Sigmoid colon (tissue), 4 donors: ENCODE results near the gene PEAK1.

ENCODE experiments used
- POLR2A ChIP-seq, 2 donors: fragments of 450-650 bp; IDR thresholded peaks; one replicate each; pipeline ENCODE4 v1.6.1; 2016; ENCODE audit warnings: antibody characterized with exemption in 2 of 2, mild to moderate bottlenecking in 2 of 2, moderate library complexity in 2 of 2
- POLR2AphosphoS5 ChIP-seq, 4 donors: sonication (generic); formaldehyde crosslinking; IDR thresholded peaks; one replicate each; pipeline ENCODE4 v1.6.1; 2017; ENCODE audit warnings: antibody characterized with exemption in 4 of 4
- TF ChIP-seq, protein P1 (sequence below), 4 experiments: fragments of 450-650 bp in 3 of 4; fragments of 200-600 bp in 1 of 4; IDR thresholded peaks; one replicate each; pipeline ENCODE4 v1.5.1; 2016 to 2019; ENCODE audit warnings: antibody characterized with exemption in 4 of 4, mild to moderate bottlenecking in 3 of 4, moderate library complexity in 2 of 4

DNA sequence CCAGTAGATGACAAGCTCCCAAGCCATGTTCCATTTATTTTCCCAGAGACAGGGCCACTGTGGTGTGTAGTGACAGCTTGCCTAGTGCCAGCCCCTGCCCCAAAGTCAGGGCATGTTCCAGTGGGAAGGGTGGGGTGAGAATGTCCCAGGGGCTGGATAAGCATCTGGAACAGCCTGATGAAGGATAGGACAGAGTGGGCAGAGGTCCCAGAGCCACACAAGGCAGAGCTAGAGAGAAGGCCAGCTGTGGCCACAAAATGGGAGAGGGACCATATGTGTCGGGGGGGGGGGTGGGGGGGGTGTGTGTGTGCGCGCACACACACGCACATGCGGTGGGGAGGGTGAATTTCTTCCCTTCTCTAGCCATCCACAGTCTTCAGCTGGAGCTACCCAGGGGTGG, 322.0 kb downstream of the PEAK1 start:
- TF ChIP-seq, protein P1, sequence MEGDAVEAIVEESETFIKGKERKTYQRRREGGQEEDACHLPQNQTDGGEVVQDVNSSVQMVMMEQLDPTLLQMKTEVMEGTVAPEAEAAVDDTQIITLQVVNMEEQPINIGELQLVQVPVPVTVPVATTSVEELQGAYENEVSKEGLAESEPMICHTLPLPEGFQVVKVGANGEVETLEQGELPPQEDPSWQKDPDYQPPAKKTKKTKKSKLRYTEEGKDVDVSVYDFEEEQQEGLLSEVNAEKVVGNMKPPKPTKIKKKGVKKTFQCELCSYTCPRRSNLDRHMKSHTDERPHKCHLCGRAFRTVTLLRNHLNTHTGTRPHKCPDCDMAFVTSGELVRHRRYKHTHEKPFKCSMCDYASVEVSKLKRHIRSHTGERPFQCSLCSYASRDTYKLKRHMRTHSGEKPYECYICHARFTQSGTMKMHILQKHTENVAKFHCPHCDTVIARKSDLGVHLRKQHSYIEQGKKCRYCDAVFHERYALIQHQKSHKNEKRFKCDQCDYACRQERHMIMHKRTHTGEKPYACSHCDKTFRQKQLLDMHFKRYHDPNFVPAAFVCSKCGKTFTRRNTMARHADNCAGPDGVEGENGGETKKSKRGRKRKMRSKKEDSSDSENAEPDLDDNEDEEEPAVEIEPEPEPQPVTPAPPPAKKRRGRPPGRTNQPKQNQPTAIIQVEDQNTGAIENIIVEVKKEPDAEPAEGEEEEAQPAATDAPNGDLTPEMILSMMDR (IDR thresholded peaks at IDR 0.05): no peak
- no peak for TF ChIP-seq POLR2AphosphoS5 (IDR thresholded peaks at IDR 0.05)
- TF ChIP-seq POLR2A (IDR thresholded peaks at IDR 0.05): no peak
